GM19372 (cell line): ENCODE measurements around the gene MT1H.

ENCODE experiments used
- ATAC-seq: cut with Tn5 transposase; IDR thresholded peaks from one replicate; pipeline ENCODE4 v1.9.1; 2021; ENCODE audit warnings: mild to moderate bottlenecking, low read depth, moderate library complexity; ENCODE audit not compliant: unreplicated experiment

Gene MT1H

GRCh38 chr16:56682703-56683397 is 13.2 kb downstream of the MT1H start:
- peak; percentile 13 for ATAC-seq

GRCh38 chr16:56683424-56684172 is 14.0 kb downstream of the MT1H start:
- ATAC-seq: no peak

GRCh38 chr16:56684256-56684925 is 14.8 kb downstream of the MT1H start:
- ATAC-seq: no peak

DNA sequence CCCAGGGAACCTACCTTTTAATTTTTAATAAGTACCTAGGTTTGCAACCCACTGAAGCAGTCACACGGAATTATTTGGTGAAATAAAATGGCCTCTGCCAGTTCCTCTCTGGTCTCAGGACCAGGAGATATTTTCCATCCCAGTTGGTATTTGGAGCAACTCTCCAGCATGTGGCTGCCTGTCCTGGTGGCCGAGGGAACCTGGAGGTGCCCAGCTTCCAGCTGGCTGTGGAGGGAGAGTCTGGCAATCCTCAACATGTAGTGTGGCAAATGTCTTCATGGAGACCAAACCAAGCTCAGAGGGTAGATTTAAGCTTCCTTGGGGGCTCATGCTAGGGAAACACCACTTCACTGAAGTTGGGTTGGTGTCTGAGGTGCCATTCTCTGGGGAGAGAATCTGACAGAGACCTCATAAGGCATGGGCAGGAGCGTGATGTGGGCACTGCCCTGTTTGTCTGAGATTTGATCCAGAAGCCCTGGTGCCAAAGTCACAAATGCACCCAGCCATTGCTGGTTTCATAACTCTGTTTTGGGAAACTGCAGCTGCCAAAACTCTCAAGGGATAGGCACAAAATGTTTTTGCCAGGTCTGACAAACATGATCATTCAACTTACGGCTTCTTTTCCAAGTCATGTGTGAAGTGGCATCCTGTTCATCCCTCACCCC is 15.4 kb downstream of the MT1H start:
- ATAC-seq: no peak

GRCh38 chr16:56686758-56687157 is 17.1 kb downstream of the MT1H start:
- no peak for ATAC-seq

DNA sequence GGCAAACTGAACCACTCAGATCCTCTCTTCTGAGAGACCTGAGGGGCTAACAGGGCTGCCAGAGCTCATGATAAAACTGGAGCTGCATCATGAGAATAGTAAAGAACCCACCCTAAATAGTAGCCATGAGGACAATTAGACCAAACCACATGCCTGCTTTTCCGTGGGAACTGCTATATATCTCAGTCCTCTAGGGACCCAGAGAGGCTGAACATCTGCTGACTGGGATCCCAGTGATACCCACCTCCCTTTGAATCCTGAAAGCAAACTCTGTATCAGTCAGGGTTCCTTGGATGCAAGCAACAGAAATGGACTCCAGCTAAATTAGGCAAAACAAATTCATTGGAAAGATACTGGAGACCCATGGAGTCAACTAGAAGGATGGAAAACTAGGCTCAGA is 19.1 kb downstream of the MT1H start:
- no peak for ATAC-seq

DNA sequence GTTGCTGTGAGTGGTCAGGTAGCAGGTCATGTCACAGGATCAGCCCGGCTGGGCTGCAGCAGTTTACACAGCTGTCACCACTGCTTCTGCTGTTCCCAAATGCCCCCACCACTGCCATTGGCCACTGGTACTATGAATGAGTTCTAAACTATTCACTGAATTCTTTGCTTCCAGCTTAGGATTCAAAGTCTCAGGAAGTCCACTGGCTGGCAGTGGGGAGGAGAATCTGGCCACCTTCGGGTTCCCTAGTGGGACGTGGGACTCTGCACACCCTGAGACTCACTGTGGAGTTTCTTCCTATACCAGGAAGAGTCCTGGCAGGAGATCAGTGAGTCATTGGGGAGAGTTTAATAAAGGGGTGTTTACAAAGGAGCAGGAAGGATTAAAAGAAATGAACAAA is 19.6 kb downstream of the MT1H start:
- no peak for ATAC-seq

GRCh38 chr16:56690420-56691122 is 21.0 kb downstream of the MT1H start:
- ATAC-seq: no peak

DNA sequence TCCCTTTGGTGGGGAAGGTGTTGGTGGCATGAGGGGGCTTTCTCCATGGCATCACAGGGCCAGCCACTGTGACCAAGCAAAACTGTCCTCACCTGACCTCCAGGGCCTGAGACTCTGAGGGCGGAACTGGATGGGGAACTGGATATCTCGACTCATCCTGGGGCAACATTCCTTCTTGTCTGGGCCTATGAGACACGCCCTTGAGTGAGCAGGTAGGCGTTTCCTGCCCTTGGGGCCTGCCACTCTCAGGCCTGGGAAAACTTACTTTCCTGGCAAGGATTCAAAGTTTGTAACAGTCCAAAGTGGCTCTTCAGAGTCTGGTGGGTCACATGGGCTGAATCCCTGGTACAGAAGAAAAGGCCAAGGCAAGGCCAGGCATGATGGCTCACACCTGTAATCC is 22.3 kb downstream of the MT1H start:
- no peak for ATAC-seq

GRCh38 chr16:56695246-56695645 is 25.6 kb downstream of the MT1H start:
- ATAC-seq: no peak

GRCh38 chr16:56697456-56698155 is 28.0 kb downstream of the MT1H start:
- no peak for ATAC-seq

GRCh38 chr16:56700195-56700594 is 30.6 kb downstream of the MT1H start:
- no peak for ATAC-seq

DNA sequence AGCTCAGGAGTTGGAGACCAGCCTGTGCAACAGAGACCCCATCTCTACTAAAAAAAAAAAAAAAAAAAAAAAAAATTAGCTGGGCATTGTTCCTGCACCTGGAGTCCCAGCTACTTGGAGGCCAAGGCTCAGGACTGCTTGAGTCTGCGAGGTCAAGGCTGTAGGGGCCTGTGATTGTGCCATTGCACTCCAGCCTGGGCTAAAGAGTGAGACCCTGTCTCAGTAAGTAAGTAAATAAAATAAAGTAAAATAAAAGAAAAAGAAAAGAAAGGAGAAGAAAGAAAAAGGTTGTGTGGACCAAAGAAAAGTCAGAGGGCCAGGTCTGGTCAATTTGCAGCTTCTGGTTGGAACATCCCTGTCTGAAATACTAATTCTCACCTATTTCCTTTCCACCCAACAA is 31.0 kb downstream of the MT1H start:
- ATAC-seq: no peak

DNA sequence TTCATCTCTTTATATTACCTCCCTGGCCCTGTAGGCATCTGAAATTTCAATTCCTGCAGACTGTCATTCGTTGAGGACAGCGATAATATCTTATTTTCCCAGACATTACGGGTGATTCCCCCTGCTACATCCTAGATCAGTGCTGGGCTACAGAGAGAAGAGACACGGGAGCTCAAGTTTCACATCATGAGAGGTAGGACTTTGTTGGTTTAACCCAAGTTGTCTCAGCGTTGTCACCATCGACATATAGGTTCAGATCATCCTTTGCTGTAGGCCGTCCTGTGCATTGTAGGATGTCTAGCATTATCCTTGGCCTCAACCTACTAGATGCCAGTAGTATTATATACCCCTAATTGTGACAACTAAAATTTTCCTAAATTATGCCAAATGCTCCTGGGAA is 31.9 kb downstream of the MT1H start:
- ATAC-seq: no peak

GRCh38 chr16:56702836-56703235 is 33.2 kb downstream of the MT1H start:
- no peak for ATAC-seq

DNA sequence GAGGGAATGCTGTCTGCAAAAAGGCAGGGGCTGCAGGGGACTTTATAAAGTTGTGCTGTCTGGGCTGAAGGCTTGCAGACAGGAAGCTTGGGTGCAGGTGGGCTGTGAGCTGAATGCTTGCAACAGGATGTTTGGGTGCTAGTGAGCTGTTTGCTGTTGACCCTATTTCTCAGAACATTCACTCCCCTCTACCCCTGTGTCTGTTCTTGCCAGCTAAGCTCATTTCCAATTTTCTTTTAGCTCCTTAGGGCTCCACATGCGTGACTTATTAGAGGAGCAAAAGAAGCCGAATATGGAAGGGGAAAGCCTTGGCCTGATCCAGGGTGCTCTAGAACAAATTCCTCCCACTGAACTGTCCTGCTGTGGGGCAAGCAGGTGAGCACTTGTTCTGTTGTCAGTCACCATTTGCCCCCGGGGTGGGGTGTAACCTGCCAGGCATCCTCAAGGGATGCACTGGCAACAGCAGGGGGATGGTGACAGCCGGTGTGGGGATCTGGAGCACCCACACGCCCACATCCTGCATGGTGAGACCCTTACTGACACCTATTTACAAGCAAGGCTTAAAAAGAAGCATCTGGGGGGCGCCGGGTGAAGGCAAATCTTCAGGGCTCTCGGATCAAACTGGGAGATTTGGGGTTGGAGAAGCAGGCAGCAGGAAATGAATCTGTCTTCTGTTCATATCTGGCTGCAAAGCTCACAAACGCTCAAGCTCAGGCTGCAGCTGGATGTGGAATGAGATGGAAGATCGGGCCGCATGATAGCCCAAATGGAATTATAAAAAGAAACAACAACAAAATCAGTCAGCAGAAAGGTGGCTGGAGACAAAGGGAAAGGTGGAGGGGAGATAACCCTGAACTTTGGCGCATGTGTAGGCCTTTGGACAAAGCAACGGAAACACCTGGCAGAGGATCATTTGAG is 39.2 kb downstream of the MT1H start:
- no peak for ATAC-seq

DNA sequence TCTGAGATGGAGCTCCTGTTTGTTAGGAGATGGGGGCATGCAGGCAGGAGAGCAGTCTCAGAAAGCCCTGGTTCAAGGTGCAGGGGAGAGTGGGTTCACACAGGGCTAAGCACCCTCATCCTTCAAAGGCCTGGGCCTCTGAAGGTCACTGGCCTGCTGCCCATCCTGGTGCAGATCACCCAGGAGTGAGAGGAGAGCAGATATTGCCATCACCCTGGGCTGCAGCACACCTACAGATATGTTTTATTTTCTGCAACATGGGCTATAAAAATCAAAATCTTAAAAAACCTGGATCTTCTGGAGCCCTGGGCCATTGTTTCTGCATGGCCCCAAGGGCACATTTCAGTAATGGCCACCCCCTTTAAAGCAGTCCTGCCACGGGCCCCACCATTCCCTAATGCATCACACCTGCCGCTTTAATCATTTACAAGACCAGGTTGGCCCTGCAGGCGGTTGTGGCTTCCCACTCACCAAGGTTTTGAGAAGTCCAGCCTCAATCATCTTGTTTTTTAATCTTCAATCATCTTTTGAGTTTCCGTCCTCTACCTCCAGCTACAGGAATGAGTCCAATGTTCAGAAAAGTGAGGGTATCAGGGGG is 39.9 kb downstream of the MT1H start:
- no peak for ATAC-seq

DNA sequence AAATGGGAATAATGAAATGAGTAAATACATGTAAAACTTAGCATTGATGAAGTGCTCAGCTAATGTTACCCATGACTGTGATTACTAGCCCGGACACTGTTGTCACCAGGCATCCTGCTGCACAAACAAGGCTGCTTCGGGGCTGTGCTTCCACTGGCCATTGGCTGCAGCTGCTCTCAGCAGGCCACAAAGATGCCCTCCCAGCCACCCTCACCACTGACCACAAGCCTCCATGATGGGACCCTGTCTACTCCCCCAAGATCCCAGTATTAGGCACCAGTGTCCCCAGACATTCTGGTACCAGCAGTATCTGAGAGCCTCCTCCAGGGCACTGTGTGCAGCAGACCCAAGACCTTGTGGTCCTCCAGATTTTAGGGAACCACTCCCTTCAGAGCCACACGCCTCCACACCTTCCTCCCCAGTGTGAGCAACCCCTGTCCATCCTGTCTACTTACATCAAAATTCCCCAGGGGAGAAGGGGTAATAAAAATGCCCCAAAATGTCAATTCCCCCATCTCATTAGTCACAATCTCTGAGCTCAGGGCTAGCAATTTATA is 40.6 kb downstream of the MT1H start:
- ATAC-seq: no peak
